Inflammatory macrophage treated with lipopolysaccharide for 1 hour (primary cell): Measurements from ENCODE around the gene TK2.
"Not testable (repeated sequence)": the region's sequence is repeated elsewhere in the genome, so short reads cannot be mapped to it uniquely, and the experiment has no call there.

Experiments
- DNase-seq, 2 donors: peaks; one replicate each; pipeline ENCODE4 v3.0.0-alpha.2; 2020 to 2022

The TK2 gene

DNA sequence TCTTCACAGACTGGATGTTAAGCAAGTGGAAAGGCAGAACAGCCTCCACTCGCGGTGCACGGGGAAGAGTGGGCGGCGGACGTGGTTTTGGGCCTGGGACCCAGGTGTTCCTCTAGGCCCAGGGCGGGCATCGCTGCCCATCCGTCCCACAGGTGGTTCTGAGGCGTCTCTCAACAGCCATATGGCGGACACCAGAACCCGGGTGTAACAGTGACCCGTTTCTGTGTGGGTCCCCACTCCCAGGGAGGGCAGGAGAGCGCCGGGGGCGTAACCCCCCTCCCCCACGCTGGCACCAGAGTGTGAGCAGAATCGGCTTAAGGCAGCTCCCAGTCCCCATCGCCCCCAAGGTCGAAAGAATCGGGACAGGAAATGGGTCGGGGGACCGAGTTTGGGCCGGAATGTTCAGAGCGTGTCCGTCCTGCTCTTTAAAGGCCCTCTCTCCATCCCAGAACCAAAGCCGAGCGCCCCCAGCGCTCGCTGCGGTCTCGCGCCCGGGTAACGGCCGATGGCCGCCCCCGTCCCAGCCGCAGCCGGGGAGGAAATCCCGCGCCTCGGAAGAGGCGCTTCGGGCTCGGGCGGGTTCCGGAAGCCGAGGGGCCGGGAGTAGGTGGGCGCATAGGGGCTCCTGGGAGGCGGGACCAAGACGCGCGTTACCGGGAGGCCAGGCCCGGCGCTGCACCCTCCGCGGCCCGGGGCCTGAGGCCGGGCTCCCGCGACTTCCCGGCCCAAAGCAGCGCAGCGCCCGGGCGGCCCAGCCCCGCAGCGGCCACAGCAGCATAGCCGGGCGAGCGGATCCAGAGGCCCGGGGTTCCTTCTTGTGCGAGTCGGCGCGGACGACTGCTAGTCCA, at the start of gene TK2:
Gene TK2 (minus strand): TSS at position 839 of the 848 bp plus-strand sequence. CDS start 61 bp downstream, at position 778.
- peak; percentile 54 to 56 for DNase-seq

DNA sequence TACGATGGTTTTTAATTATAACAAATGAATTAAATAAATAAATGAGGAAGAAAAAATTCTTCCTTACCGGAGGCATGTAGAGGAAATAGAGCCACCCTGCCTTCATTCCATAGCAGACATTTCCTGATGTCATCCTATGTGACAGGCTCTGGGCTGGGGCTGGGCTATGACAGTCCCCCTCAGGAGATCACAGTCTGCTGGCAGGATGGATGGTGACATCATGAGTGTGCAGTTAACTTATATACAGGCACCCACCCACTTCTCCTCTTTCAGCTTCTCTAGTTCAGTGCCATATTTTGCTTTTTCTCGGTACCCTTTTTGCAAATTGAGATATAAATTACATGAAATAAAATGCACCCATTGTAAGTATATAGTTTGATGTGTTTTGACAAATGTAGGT, 48.2 kb upstream of the TK2 start:
- DNase-seq = peak; percentile 31 to 53

DNA sequence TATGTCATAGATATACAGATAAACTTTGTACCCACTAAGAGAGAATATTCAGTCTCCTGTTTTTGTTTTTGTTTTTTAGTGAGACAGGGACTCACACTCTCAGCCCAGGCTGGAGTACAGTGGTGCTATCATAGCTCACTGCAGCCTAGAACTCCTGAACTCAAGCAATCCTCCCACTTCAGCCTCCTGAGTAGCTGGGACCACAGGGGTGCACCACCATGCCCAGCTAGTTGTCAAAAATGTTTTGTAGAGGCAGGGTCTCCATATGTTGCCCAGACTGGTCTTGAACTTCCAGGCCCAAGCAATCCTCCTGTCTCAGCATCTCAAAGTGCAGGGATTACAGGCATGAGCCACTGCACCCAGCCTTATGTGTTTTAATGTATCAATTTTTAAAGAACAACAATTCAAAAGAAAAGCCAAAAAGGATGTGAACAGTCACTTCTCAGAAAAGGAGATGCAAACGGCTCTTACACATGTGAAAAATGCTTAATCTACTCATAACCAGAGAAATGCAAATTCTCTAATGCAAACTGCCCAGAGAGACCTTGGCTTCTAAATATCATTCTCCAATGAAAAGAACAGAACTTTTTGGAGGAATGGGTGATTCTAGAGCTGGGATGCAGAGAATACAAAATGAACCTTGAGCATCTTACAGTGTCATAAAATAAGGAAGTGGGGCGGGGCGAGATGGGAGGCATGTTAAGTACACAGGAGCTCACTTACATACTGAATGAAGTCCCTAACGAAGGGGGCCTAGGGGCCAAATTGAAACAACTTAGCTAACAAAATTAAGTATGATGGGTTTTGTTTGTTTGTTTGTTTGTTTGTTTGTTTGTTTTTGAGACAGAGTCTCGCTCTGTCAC, 47.3 kb upstream of the TK2 start:
- DNase-seq = peak in 1 of 2 donors; percentile 19

DNA sequence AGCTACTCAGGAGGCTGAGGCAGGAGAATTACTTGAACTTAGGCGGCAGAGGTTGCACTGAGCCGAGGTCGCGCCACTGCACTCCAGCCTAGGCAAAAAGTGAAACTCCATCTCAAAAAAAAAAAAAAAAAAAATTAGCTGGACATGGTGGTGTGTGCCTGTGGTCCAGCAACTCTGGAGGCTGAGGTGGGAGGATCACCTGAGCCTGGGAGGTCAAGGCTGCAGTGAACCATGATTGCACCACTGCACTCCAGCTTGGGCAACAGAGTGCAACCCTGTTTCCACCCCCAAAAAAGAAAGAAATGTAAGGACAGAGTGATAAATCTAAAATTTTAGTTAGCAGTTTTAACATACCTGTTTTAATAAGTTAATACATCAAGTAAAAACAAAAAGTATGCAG, 46.6 kb upstream of the TK2 start:
- DNase-seq = not testable (repeated sequence)

DNA sequence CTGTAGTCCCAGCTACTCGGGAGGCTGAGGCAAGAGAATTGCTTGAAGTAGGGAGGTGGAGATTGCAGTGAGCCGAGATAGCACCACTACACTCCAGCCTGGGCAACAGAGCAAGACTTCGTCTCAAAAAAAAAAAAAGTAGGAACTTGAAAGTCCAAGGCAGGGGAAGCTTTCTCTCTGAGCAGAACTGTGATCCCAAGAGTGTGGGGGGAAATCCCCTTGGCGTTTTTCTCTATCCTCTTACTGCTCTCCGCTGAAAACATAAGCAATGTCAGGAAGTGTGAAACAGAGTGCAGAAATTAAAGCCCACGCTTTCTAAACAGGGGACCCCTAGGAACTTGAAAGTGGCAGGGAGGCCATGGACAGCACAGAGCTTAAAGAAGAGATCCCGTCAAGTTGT, 44.8 kb upstream of the TK2 start:
- DNase-seq = peak; percentile 81 to 83

DNA sequence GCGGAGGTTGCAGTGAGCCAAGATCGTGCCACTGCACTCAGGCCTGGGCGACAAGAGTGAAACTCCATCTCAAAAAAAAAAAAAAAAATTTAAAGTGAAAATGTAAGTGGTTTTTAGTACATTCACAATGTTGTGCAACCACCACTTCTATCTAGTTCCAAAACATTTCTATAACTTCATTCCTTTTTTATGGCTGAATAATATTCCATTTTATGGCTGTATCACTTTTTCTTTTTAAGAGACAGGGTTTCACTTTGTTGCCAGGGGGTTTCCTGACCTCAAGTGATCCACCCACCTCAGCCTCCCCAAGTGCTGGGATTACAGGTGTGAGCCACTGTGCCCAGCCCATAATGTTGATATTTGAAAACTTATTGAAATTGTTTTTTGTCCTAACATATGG, 42.9 kb upstream of the TK2 start:
- no peak for DNase-seq

DNA sequence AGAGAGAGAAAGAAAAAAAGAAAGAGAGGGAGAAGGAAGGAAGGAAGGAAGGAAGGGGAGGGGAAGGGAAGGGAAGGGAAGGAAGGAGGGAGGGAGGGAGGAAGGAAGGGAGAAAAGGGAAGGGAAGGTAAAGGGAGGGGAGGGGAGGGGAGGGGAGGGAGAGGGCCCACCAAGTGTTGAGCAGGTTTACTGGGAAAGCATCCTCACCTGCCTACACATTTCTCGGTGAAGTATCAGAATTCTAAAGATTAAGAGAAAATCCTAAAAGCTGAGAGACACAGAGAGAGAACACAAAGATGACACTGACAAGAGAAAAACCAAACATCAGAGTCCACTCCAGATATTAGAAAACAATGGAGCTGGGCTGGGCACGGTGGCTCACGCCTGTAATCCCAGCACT, 42.3 kb upstream of the TK2 start:
- DNase-seq = no peak

DNA sequence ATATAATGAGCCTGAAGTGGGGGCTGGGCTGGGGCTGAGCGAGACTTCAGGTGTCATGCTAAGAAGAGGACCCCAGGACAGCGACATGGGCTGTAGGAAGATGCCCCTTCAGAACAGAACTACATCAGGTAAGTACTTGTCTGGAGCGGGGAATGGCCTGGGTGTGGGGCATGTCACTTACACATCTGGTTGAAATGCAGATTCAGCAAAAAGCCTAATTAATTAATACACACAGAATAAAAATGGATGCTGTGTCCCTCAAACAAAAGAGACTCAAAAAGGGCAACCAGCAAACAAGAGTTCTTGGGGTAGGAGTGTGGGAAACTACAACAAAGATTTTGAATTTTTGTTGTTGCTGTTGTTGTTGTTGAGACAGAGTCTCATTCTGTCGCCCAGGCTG, 41.1 kb upstream of the TK2 start:
- DNase-seq = no peak

DNA sequence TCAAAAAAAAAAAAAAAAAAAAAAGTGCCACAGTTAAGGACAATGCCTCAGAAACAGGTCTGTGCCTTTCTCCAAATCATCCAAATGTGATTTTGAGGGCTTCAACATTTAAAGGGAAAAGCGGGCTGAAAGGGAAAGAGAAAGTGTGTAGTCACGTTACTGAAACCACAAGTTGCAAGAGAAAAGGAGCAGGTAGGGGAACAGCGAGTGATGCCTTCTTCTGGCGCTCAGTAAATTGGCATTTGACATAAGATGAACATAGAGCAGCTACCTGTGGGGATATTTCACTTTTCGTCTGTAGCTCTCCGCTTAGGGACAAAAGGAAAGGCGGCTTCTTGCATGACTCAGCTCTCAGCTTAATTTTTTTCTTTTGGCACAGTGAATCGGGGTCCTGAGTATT, 40.4 kb upstream of the TK2 start:
- peak in 1 of 2 donors; percentile 30 for DNase-seq

DNA sequence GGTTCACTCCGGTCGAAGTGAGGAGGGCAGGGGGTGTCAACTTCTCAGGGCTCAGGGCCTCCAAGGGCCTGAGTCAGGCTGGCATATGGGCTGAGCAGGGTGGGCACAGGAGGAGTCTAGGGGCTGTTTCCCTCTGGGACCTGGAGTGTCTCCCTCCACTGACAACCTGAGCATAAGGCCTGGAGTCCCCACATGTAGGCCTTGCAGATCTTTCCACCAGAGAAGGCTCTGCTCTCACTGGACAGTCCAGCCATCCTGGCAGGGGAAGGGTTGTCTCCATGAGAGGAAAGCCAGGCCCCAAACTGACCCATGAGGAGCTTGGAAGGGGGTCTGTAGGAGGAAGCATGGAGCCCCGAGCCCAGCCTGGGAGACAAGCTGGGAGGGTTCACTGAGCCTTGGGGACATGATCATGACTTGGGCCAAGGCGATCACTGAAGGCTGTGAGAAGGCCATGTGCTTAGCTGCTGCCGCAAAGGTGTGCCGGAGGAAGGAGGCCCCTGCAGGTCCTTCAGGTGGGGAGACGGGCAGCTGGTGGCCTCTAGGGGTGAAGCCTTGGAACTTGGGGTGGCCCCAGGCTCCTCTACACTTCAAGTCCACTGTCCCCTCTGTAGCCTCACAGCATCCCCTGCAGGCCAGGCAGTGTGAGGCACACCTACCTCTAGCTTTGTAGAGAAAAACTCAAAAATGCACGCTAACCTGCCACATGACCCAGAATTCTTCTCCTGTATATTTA, 39.2 kb upstream of the TK2 start:
- DNase-seq = peak; percentile 53 to 65

DNA sequence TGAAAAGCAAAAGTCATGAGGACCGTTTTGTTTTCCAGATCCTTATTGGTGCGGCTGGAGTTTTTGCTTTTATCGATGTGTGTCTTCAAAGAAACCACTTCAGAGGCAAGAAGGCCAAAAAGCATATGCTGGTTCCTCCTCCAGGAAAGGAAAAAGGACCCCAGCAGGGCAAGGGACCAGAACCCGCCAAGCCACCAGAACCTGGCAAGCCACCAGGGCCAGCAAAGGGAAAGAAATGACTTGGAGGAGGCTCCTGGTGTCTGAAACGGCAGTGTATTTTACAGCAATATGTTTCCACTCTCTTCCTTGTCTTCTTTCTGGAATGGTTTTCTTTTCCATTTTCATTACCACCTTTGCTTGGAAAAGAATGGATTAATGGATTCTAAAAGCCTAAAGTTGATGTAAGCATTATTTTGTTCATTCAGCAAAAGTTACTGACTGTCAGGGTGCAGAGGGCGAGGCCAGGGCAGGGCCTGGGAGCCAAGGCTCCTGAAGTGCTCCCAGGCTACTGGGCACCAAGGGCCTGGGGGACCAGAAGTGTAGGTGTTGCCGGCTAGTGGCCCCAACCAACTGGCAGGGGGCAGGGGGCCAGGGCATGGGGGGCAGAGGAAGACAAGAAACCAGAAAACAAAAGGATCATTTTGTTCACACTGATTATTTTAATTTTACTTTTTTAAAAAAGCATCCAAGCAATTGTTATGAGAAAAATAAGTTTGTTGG, 38.1 kb upstream of the TK2 start:
- DNase-seq = no peak

DNA sequence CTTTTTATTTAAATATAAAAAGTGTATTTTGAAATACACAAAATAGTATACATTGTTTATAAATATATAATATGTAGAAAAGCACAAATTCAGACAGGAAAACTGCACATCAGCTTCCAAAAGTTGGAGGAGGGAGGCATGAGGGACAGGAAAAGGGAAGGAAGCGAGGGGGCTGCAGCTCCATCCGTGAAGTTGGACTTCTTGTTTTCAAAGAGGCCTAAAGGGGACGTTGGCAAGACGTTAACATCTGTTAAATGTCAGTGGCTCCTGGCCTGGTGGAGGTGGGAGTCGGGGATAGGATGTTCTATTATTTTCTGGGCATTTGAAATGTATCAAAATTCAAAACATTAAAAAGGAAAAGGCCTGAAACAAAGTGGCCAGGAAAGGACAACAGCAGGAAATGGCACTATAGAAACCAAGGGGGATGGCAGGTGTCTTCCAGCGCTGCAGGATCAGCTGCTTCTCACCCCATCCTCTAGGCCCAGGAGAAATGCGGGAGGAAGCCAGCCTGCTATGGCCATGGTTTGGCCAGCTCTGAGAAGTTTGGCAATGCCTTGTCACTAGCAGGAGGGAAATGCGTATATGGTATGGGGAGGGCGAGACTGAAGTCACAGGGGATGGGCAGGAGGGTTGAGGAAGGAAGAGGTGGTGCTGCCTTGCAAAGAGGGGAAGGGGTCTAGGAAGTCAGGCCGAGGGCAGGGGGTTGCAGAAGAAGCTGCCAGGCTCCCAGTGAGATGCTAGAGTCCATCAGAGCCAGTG, 35.7 kb upstream of the TK2 start:
- no peak for DNase-seq

DNA sequence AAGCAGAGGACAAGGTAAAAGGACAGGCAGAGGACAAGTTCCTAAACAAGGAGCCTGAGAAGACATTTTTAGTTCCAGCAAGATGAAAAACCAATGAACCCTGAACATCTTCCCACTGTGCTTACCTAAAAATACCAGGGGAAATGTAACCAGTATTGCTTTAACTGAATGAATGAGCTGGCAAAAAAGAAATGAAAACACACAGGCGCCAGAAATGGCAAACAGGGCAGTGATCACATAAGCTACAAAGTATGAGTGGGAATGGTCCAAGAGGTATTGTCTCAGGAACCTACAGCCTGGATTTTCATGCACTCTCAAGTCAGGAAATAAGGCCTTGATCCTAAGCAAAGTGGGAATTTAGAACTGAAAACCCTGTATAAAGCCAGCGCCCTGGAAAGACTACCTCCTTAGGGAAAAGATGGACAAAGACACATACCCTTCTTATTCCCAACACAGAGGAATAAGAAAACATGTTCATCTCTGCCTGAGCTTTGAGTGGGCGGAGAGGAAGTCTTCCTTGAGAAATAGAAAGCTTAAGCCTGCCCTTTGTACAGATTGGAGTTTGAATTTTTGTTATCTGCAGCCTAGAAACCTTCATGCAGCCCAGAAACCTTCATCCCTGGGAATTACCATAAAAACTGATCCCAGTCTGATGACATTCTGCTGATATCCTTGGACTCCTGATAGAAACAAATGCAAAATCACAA, 31.5 kb upstream of the TK2 start:
- DNase-seq = peak; percentile 75

DNA sequence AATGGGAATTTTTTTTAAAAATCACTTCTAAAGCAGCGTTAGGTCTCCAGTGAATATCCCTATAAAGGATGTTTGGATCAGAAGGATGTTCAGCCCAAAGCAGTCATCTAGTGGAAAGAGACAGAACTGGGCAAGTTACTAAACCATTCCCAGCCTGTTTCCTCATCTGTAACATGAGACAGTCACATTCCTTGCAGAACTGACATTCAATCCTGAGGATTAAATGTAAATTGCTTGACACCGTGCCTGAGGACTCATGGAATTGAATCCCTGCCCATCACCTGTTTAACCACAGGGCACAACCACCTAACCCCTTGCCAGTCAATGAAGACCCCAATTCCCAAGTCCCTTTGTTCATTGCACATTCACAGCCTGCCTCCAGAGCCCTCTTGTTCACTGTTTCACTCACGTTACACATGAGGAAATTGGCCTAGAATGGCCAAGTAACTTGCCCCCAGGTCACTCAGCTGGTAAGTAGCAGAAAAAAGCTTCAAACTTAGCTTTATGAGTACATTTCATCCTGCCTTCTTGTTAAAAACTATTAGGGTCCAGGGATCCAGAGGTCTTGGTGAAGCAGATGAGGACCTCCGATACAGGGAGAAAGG, 30.8 kb upstream of the TK2 start:
- no peak for DNase-seq

DNA sequence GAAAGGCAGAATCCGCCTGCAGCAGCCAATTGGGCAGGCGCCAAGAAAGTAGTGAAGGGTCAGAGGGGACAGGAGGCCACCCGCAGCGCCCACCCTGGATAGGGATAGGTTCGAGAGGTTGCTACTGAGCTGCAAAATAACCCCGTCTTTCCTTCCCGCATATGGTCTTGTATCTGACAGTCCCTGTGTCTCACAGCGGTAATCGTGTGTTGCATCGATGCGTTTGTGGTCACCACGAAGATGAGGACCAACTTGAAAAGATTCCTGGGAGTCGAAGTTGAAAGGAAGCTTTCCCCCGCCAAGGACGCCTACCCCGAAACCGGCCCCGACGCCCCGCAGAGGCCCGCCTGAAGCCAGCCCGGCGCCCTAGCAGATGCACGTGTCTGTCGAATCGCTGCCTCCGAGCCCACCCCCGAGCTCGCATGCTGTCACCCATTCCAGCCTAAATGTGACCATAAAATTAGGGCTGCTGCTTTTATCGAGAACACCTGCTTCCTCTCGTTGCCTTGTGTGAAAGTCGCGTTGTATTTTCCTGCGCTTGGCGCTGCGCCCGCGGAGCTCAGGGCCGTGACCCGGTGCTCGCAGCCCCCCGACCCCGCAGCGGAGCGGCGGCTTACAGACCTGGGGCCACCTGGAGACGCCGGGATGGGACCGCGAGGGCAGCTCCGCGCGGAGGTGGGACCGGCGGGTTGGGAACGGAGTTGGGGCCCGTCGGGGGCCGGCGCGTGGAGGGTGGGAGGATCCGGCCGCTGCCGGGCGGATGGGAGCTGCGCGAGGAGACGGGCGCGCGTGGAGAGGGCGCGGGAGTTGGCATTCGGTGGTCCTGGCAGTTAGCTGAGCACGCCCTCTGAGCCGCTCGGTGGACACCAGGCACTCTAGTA, 29.0 kb upstream of the TK2 start, which contains the start of gene CMTM2:
Gene CMTM2 (plus strand): TSS at position 813 of the 881 bp plus-strand sequence. CDS start 145 bp downstream, outside the sequence.
- DNase-seq = no peak

DNA sequence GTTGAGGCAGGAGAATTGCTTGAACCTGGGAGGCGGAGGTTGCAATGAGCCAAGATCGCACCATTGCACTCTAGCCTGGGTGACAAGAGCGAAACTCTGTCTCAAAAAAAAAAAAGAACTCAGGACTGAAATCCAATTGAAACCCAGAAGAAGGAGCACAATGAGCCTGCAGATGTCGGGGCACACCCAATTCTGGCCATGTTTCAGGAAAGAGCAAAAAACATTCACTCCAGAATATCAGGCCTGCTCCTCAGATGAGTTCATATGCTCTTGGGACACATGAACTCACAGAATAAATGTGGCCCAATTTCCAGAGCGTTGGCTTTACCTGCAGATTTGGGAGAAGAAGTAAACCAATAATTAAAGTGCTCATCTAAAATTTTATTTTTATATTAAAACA, 26.4 kb upstream of the TK2 start:
- no peak for DNase-seq

DNA sequence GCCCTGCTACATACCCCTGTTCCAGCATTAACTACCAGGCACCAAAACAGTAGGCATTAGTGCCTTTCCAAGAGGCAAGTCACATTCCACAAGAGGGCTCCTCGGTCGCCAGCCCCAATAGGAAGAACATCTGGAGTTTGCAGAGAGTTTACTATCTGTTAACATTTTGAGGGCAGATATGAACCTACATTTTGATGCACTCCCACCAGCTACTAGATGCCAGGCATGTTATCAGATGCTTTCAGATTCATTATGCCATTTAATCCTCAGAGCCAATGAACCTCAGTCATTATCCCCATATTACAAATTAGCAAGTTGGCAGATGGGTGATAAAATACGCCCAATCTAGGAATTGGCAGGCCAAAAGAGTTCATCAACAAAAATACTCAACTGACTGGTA, 25.1 kb upstream of the TK2 start:
- DNase-seq = no peak

DNA sequence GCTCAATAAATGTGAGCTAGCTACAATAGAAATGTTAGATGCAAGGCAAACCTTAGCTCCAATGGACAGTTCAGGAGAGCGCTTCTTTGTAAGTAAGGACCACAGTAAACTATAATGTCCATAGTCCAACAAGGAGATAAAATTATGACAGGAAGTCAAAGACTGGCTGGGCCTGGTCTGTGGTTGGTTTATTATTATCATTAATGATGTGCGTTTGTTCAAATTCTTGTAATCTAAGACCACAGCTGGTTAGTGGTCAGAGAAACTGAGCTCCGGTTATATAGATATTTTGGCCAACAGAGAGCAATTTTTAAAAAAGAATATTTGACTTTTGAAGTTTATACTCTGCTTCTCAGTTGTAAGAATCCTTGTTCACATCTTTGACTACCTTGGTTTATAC, 24.6 kb upstream of the TK2 start:
- DNase-seq = no peak

DNA sequence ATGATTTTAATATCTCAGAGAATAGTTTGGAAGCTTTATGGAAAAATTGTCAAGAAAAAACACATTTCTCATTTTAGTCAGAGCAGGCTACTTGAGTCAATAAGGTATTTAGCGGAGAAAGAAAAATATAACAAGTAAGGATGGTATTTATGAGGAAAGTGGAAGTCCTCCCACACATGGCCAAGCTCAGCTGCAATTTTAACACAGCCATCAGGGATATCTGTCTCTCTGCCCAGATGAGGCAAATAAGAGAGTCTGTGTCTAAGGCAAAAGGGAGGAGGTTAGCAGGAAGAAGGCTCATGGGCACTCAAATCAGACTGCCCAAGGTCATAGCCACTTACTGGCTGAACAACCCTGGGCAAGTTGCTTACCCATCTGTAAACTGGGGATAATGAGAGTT, 24.2 kb upstream of the TK2 start:
- DNase-seq = peak in 1 of 2 donors; percentile 34
